ENCODE measurements around the gene DHX15.
"Not testable (repeated sequence)": the region's sequence is repeated elsewhere in the genome, so short reads cannot be mapped to it uniquely, and the experiment has no call there.

DHX15 gene

DNA sequence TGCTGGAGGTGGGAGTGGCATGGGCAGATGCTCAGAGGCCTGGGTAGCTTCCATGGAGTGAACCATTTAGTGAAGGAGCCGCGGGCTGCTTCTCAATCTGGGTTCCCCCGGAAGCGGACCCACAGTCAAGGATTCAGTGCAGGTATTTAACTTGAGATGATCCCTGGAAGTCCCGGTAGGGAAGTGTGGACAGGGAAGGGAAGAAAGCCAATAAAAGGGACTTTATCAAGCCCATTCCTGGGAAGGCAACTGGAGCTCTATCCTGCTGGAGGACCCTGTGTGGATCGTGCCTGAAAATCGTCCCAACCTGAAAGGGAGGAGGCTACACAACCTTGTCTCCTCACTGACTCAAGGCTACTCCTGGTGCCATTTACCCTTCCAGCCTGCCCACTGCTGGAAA is 76.9 kb downstream of the DHX15 start:
- Histone ChIP-seq H3K27me3 (ENCODE audit: control insufficient read depth in 5 of 5, insufficient read depth in 4 of 5, low read length in 5 of 5) (no peaks in the 10 kb centered on the region), H3K36me3 (ENCODE audit: control insufficient read depth in 5 of 5, insufficient read depth in 5 of 5, low read length in 5 of 5) (no peaks in the 10 kb centered on the region)

DNA sequence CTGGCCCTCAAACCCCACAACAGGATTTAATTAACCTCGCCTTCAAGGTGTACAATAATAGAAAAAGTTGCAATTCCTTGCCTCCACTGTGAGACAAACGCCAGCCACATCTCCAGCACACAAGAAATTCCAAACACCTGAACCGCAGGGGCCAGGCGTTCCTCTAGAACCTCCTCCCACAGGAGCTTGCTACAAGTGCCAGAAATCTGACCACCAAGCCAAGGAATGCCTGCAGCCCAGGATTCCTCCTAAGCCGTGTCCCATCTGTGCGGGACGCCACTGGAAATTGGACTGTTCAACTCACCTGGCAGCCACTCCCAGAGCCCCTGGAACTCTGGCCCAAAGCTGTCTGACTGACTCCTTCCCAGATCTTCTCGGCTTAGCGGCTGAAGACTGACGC is 81.3 kb downstream of the DHX15 start:
- not testable (repeated sequence) for H3K4me3 ChIP-seq (ENCODE audit: low read depth in 1 of 5, low read length in 5 of 5); H3K9ac ChIP-seq (ENCODE audit: low read length in 5 of 5); H3K27ac ChIP-seq (ENCODE audit: low read depth, low read length); H3K9me3 ChIP-seq (ENCODE audit: control insufficient read depth in 5 of 5, low read length in 5 of 5); H3K4me1 ChIP-seq (ENCODE audit: control insufficient read depth in 5 of 5, insufficient read depth in 5 of 5, low read length in 5 of 5); H3K27me3 ChIP-seq (ENCODE audit: control insufficient read depth in 5 of 5, insufficient read depth in 4 of 5, low read length in 5 of 5); H3K36me3 ChIP-seq (ENCODE audit: control insufficient read depth in 5 of 5, insufficient read depth in 5 of 5, low read length in 5 of 5)

More for the DNA sequence above, 76.9 kb downstream of the DHX15 start:
- Histone ChIP-seq H3K27ac (ENCODE audit: low read depth, low read length) (no peak overlapping the region), H3K4me3 (ENCODE audit: low read depth in 1 of 5, low read length in 5 of 5) (no peak overlapping the region), H3K9ac (ENCODE audit: low read length in 5 of 5) (no peak overlapping the region), H3K9me3 (ENCODE audit: control insufficient read depth in 5 of 5, low read length in 5 of 5) (no peaks in the 10 kb centered on the region), H3K4me1 (ENCODE audit: control insufficient read depth in 5 of 5, insufficient read depth in 5 of 5, low read length in 5 of 5) (peaks cover 0 to 5% (median 0%) of the 10 kb centered on the region in 5 donors)

DNA sequence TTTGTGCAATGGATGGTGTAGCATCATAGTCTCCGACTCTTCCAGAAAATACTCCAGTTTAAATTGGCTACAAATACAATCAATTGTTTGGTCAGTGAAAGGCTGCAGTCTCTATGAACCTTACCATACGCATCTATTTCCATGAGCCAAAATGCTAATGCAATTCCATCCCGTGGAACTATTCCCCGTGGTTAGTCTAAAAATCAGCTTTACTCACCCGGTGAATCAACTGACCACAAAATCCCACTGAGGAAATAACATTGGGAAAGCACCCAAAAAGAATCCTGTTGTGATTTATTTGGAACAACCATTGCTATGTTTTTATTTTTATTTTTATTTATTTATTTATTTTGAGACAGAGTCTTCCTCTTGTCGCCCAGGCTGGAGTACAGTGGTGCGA is 87.1 kb downstream of the DHX15 start:
- Histone ChIP-seq H3K4me1 (ENCODE audit: control insufficient read depth in 5 of 5, insufficient read depth in 5 of 5, low read length in 5 of 5) (no peaks in the 10 kb centered on the region), H3K9me3 (ENCODE audit: control insufficient read depth in 5 of 5, low read length in 5 of 5) (peaks cover 0 to 8% (median 4%) of the 10 kb centered on the region in 5 donors), H3K36me3 (ENCODE audit: control insufficient read depth in 5 of 5, insufficient read depth in 5 of 5, low read length in 5 of 5) (no peaks in the 10 kb centered on the region), H3K9ac (ENCODE audit: low read length in 5 of 5) (no peak overlapping the region), H3K27me3 (ENCODE audit: control insufficient read depth in 5 of 5, insufficient read depth in 4 of 5, low read length in 5 of 5) (no peaks in the 10 kb centered on the region), H3K27ac (ENCODE audit: low read depth, low read length) (no peak overlapping the region), H3K4me3 (ENCODE audit: low read depth in 1 of 5, low read length in 5 of 5) (no peak overlapping the region)

DNA sequence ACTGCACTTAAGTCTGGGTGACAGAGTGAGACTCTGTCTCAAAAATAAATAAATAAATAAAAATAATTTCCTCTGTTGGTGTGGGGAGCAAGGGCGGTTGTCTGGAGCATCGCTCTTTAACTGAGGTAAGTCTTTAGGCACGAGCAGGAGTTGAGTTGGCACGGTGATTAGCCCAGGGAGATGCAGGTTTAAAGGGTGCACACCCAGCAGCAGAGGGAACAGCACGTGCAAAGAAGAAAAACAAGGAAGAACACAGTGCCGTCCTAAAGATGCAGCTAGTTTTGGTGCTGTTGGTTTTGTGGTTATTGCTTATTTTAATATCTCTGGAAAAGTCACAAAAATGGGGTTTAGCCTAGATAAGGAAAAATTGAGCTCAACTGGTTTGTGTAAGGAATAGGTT is 87.8 kb downstream of the DHX15 start:
- no peak overlapping the region for H3K4me3 ChIP-seq (ENCODE audit: low read depth in 1 of 5, low read length in 5 of 5)
- H3K36me3 ChIP-seq (ENCODE audit: control insufficient read depth in 5 of 5, insufficient read depth in 5 of 5, low read length in 5 of 5), result no peaks in the 10 kb centered on the region
- no peaks in the 10 kb centered on the region for H3K27me3 ChIP-seq (ENCODE audit: control insufficient read depth in 5 of 5, insufficient read depth in 4 of 5, low read length in 5 of 5)
- no peak overlapping the region for H3K27ac ChIP-seq (ENCODE audit: low read depth, low read length)
- H3K9ac ChIP-seq (ENCODE audit: low read length in 5 of 5), result no peak overlapping the region
- peaks cover 0 to 8% (median 4%) of the 10 kb centered on the region in 5 donors for H3K9me3 ChIP-seq (ENCODE audit: control insufficient read depth in 5 of 5, low read length in 5 of 5)
- no peaks in the 10 kb centered on the region for H3K4me1 ChIP-seq (ENCODE audit: control insufficient read depth in 5 of 5, insufficient read depth in 5 of 5, low read length in 5 of 5)

DNA sequence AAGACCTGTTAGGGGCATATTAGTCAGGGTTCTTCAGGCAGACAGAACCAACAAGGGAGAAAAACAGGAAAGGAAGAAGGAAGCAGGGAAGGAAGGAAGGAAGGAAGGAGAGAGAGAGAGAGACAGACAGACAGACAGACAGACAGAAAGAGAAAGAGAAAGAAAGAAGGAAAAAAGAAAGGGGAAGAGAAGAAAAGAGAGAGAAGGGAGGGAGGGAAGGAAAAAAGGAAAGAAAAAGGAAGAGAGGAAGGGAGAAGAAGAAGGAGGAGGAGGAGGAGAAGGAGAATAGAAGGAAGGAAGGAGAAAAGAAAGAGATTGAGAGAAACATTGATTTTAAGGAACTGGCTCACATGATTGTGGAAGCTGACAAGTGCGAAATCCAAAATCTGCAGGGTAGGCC is 89.0 kb downstream of the DHX15 start:
- no peak overlapping the region for H3K27ac ChIP-seq (ENCODE audit: low read depth, low read length)
- no peak overlapping the region for H3K4me3 ChIP-seq (ENCODE audit: low read depth in 1 of 5, low read length in 5 of 5)
- no peaks in the 10 kb centered on the region for H3K27me3 ChIP-seq (ENCODE audit: control insufficient read depth in 5 of 5, insufficient read depth in 4 of 5, low read length in 5 of 5)
- H3K4me1 ChIP-seq (ENCODE audit: control insufficient read depth in 5 of 5, insufficient read depth in 5 of 5, low read length in 5 of 5), result no peaks in the 10 kb centered on the region
- H3K9me3 ChIP-seq (ENCODE audit: control insufficient read depth in 5 of 5, low read length in 5 of 5), result peaks cover 0 to 8% (median 4%) of the 10 kb centered on the region in 5 donors
- no peaks in the 10 kb centered on the region for H3K36me3 ChIP-seq (ENCODE audit: control insufficient read depth in 5 of 5, insufficient read depth in 5 of 5, low read length in 5 of 5)
- no peak overlapping the region for H3K9ac ChIP-seq (ENCODE audit: low read length in 5 of 5)

GRCh38 chr4:24489870-24490269 is 94.5 kb downstream of the DHX15 start:
- no peak overlapping the region for H3K4me3 ChIP-seq (ENCODE audit: low read depth in 1 of 5, low read length in 5 of 5)
- no peaks in the 10 kb centered on the region for H3K4me1 ChIP-seq (ENCODE audit: control insufficient read depth in 5 of 5, insufficient read depth in 5 of 5, low read length in 5 of 5)
- H3K9ac ChIP-seq (ENCODE audit: low read length in 5 of 5), result no peak overlapping the region
- no peak overlapping the region for H3K27ac ChIP-seq (ENCODE audit: low read depth, low read length)
- no peaks in the 10 kb centered on the region for H3K27me3 ChIP-seq (ENCODE audit: control insufficient read depth in 5 of 5, insufficient read depth in 4 of 5, low read length in 5 of 5)
- no peaks in the 10 kb centered on the region for H3K36me3 ChIP-seq (ENCODE audit: control insufficient read depth in 5 of 5, insufficient read depth in 5 of 5, low read length in 5 of 5)
- peaks cover 0 to 7% (median 4%) of the 10 kb centered on the region in 5 donors for H3K9me3 ChIP-seq (ENCODE audit: control insufficient read depth in 5 of 5, low read length in 5 of 5)

- no peak overlapping the region for H3K4me3 ChIP-seq (ENCODE audit: low read depth in 1 of 5, low read length in 5 of 5)
- H3K9ac ChIP-seq (ENCODE audit: low read length in 5 of 5), result no peak overlapping the region
- H3K9me3 ChIP-seq (ENCODE audit: control insufficient read depth in 5 of 5, low read length in 5 of 5), result no peaks in the 10 kb centered on the region
- no peaks in the 10 kb centered on the region for H3K27me3 ChIP-seq (ENCODE audit: control insufficient read depth in 5 of 5, insufficient read depth in 4 of 5, low read length in 5 of 5)
- H3K27ac ChIP-seq (ENCODE audit: low read depth, low read length), result no peak overlapping the region
- no peaks in the 10 kb centered on the region for H3K4me1 ChIP-seq (ENCODE audit: control insufficient read depth in 5 of 5, insufficient read depth in 5 of 5, low read length in 5 of 5)
- H3K36me3 ChIP-seq (ENCODE audit: control insufficient read depth in 5 of 5, insufficient read depth in 5 of 5, low read length in 5 of 5), result no peaks in the 10 kb centered on the region
Observed at GRCh38 chr4:24488399-24489164, 95.8 kb downstream of the DHX15 start.

- Histone ChIP-seq H3K4me3 (ENCODE audit: low read depth in 1 of 5, low read length in 5 of 5) (no peak overlapping the region), H3K36me3 (ENCODE audit: control insufficient read depth in 5 of 5, insufficient read depth in 5 of 5, low read length in 5 of 5) (no peaks in the 10 kb centered on the region), H3K9me3 (ENCODE audit: control insufficient read depth in 5 of 5, low read length in 5 of 5) (no peaks in the 10 kb centered on the region), H3K9ac (ENCODE audit: low read length in 5 of 5) (no peak overlapping the region), H3K27me3 (ENCODE audit: control insufficient read depth in 5 of 5, insufficient read depth in 4 of 5, low read length in 5 of 5) (peaks cover 0 to 5% (median 0%) of the 10 kb centered on the region in 5 donors), H3K27ac (ENCODE audit: low read depth, low read length) (no peak overlapping the region), H3K4me1 (ENCODE audit: control insufficient read depth in 5 of 5, insufficient read depth in 5 of 5, low read length in 5 of 5) (no peaks in the 10 kb centered on the region)
Observed at GRCh38 chr4:24482871-24483270, 101.5 kb downstream of the DHX15 start.

DNA sequence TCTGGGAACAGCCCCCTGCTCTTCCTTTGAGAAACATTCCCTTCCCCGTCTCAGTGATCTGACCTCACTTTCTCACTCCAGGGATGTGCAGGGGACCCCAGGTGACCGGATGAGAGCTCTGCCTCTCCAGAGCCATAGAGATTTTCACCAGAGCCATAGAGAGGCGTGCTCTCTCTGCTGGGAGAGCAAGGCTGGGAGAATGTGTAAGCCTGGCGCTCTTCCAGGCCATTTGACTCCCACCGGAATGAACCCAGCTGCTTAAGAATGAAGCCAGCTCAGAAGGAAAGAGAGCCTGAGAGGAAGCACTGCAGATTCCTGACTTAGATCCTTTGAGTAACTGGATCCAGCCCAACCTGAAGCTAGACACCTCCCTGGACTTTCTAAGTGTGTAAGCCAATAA is 106.4 kb downstream of the DHX15 start:
- Histone ChIP-seq H3K4me3 (ENCODE audit: low read depth in 1 of 5, low read length in 5 of 5) (no peak overlapping the region), H3K9me3 (ENCODE audit: control insufficient read depth in 5 of 5, low read length in 5 of 5) (no peaks in the 10 kb centered on the region), H3K27ac (ENCODE audit: low read depth, low read length) (no peak overlapping the region), H3K4me1 (ENCODE audit: control insufficient read depth in 5 of 5, insufficient read depth in 5 of 5, low read length in 5 of 5) (peaks cover 0 to 8% (median 6%) of the 10 kb centered on the region in 5 donors), H3K9ac (ENCODE audit: low read length in 5 of 5) (no peak overlapping the region), H3K36me3 (ENCODE audit: control insufficient read depth in 5 of 5, insufficient read depth in 5 of 5, low read length in 5 of 5) (no peaks in the 10 kb centered on the region), H3K27me3 (ENCODE audit: control insufficient read depth in 5 of 5, insufficient read depth in 4 of 5, low read length in 5 of 5) (peaks cover 0 to 11% (median 4%) of the 10 kb centered on the region in 5 donors)
